Karpas-422 (cell line): ENCODE results near the gene GBP6. TPM values are rescaled to one million over a fixed set of nuclear protein-coding genes. Genes with fewer than 3 reads are reported as not detected.
"Not testable (repeated sequence)": the region's sequence is repeated elsewhere in the genome, so short reads cannot be mapped to it uniquely, and the experiment has no call there.

Experiments
- DNase-seq: peaks from one replicate; pipeline ENCODE4 v3.0.0-alpha.2; 2015
- H2AFZ ChIP-seq: fragments of 200-600 bp; sonication (generic); 2 replicates; pipeline ENCODE4 v1.6.1; 2014; ENCODE audit warnings: antibody characterized with exemption, low read length, mixed read lengths
- H3K27ac ChIP-seq: fragments of 200-600 bp; sonication (generic); 2 replicates; pipeline ENCODE4 v1.5.1; 2014; ENCODE audit warnings: mild to moderate bottlenecking, low read length, moderate library complexity
- H3K27me3 ChIP-seq: fragments of 200-600 bp; sonication (generic); 2 replicates; pipeline ENCODE4 v1.6.1; 2014; ENCODE audit warnings: low read length, mixed read lengths
- H3K36me3 ChIP-seq: fragments of 200-600 bp; sonication (generic); 2 replicates; pipeline ENCODE4 v1.6.1; 2014; ENCODE audit warnings: low read length, mixed read lengths; ENCODE audit not compliant: insufficient read depth
- H3K4me1 ChIP-seq: fragments of 200-600 bp; sonication (generic); 2 replicates; pipeline ENCODE4 v1.6.1; 2014; ENCODE audit warnings: mild to moderate bottlenecking, low read length, mixed read lengths
- H3K4me2 ChIP-seq: fragments of 200-600 bp; sonication (generic); 2 replicates; pipeline ENCODE4 v1.6.1; 2014; ENCODE audit warnings: low read length, low read depth, mild to moderate bottlenecking; ENCODE audit not compliant: poor library complexity, severe bottlenecking
- H3K4me3 ChIP-seq: fragments of 200-600 bp; sonication (generic); 2 replicates; pipeline ENCODE4 v1.5.1; 2014; ENCODE audit warnings: mild to moderate bottlenecking, antibody characterized with exemption, low read length, mixed read lengths
- H3K79me2 ChIP-seq: fragments of 200-600 bp; sonication (generic); 2 replicates; pipeline ENCODE4 v1.6.1; 2014; ENCODE audit warnings: mild to moderate bottlenecking, low read length, mixed read lengths
- H3K9ac ChIP-seq: fragments of 200-600 bp; sonication (generic); 2 replicates; pipeline ENCODE4 v1.6.0; 2014; ENCODE audit warnings: low read length
- H3K9me2 ChIP-seq: fragments of 200-600 bp; sonication (generic), shearing (Covaris generic); replicated peaks from 2 replicates; pipeline ENCODE4 v1.6.0; 2014; ENCODE audit warnings: mild to moderate bottlenecking, low read length, moderate library complexity; ENCODE audit not compliant: insufficient read depth
- H3K9me3 ChIP-seq: fragments of 300-700, 200-600 bp; sonication (generic); 2 replicates; pipeline ENCODE4 v1.6.1; 2014; ENCODE audit warnings: low read length, mixed read lengths
- H4K20me1 ChIP-seq: fragments of 200-600 bp; sonication (generic); 2 replicates; pipeline ENCODE4 v1.6.1; 2014; ENCODE audit warnings: mild to moderate bottlenecking, antibody characterized with exemption, low read length, low read depth; ENCODE audit not compliant: insufficient read depth
- total RNA-seq: library from RNA; depleted of rRNA; stranded (reverse); fragments of >200 nt; shearing (Covaris generic); gene quantifications from 2 replicates; pipeline ENCODE4 v1.2.3, GENCODE V29; 2014; ENCODE audit warnings: low replicate concordance; rRNA removed

Gene GBP6
- total RNA-seq, 1 experiment from 2014 or later = not detected

DNA sequence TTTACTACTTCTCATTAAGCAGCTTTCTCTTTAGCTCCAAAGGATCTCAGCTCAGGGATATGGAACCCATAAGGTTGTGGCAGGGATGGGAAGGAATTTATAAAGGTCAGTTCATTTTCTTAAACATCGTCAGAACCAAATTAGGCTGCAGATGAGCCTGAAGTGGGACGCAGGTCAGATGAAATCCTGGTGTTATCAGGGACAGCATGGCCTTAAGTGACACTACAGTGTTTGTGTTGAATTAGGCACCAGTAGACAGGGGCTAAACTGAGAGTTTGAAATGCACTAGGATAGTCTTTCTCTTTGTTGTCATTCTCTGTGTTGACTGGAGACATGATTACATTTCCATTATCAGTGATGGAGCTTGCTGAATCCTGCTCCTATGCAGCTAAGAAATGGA, 43.9 kb downstream of the GBP6 start:
- not testable (repeated sequence) for H3K36me3 ChIP-seq, H3K27ac ChIP-seq, H3K79me2 ChIP-seq, H3K4me3 ChIP-seq, H3K4me2 ChIP-seq, H4K20me1 ChIP-seq, H2AFZ ChIP-seq, H3K9ac ChIP-seq, H3K4me1 ChIP-seq, H3K9me2 ChIP-seq, H3K9me3 ChIP-seq, H3K27me3 ChIP-seq, DNase-seq

- Histone ChIP-seq H3K79me2 (no peaks in the 10 kb centered on the region), H2AFZ (no peak overlapping the region), H4K20me1 (no peaks in the 10 kb centered on the region), H3K4me1 (no peaks in the 10 kb centered on the region), H3K9ac (no peak overlapping the region), H3K27me3 (no peaks in the 10 kb centered on the region), H3K9me2 (no peaks in the 10 kb centered on the region), H3K4me2 (no peak overlapping the region), H3K4me3 (no peak overlapping the region), H3K27ac (no peak overlapping the region), H3K9me3 (no peaks in the 10 kb centered on the region), H3K36me3 (no peaks in the 10 kb centered on the region)
- DNase-seq = no peak
Measured at GRCh38 chr1:89425056-89425455, 61.2 kb downstream of the GBP6 start.

DNA sequence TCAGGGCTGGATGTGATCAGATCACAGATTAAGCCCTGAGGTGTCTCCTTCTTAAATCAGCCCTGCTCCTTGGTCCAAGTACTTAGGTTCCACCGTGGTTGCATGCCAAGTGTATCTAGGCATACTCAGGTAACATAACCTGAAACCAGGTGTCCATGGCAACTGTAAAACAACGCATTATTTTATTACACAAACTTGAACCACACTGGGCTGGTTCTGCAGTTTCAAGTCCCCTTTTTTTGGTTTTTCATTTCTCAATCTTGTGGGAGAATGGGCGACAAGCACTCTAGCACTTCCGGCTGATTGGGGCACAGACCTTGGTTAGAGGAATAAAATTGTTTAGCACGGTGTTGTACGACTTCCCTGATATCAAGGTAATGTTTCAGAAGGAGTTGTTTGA, 65.2 kb downstream of the GBP6 start:
- H2AFZ ChIP-seq = no peak overlapping the region
- no peak overlapping the region for H3K4me3 ChIP-seq
- H3K27ac ChIP-seq = no peak overlapping the region
- no peak for DNase-seq
- H3K27me3 ChIP-seq = no peaks in the 10 kb centered on the region
- no peaks in the 10 kb centered on the region for H3K79me2 ChIP-seq
- H3K4me2 ChIP-seq = no peak overlapping the region
- no peaks in the 10 kb centered on the region for H3K9me2 ChIP-seq
- no peak overlapping the region for H3K9ac ChIP-seq
- no peaks in the 10 kb centered on the region for H3K4me1 ChIP-seq
- H4K20me1 ChIP-seq = no peaks in the 10 kb centered on the region
- H3K9me3 ChIP-seq = no peaks in the 10 kb centered on the region
- no peaks in the 10 kb centered on the region for H3K36me3 ChIP-seq

DNA sequence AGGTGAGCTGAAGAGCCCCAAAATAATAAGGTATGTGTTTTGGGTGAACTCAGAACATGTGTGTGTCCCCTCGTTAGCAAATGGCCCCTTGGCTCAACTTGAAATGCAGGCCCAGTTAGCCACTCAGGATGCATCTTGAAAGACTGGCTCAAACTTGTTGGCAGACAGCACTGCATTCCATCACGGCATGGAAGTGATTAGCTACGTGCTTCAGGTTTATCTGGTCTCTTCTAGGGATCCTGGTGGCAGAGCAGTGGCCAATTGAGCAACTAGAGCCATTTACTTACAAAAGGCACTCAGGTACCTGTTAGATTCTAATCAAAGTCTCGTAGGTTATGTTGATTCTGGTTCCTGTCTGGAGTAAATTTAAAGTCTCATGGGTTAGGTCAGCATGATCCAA, 65.8 kb downstream of the GBP6 start:
- H3K27me3 ChIP-seq, H3K9me3 ChIP-seq, H3K36me3 ChIP-seq, H3K4me3 ChIP-seq, H3K79me2 ChIP-seq, H2AFZ ChIP-seq, H3K9me2 ChIP-seq, H3K4me1 ChIP-seq, H3K9ac ChIP-seq, H4K20me1 ChIP-seq, H3K4me2 ChIP-seq, DNase-seq, H3K27ac ChIP-seq: not testable (repeated sequence)

DNA sequence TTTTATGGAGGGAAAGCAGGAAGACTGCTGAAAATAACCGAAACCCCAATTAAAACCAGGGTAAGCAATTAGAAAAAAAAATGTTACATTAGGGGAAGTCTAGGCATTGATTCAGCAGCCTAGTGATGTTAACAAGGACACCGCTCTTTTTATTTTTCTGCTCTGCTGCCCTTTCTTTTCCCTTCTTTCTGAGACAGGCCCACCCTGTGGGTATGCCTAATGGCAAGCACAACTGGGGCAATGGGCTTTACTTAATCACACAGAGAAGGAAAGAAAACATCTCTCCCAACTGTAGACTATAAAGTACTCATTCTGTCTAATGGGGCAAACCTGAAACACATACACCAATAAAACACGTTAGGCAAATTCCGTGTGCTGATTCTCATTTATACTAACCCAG, 69.6 kb downstream of the GBP6 start:
- no peaks in the 10 kb centered on the region for H3K79me2 ChIP-seq
- no peak overlapping the region for H3K9ac ChIP-seq
- H3K9me3 ChIP-seq = no peaks in the 10 kb centered on the region
- H3K9me2 ChIP-seq = no peaks in the 10 kb centered on the region
- no peaks in the 10 kb centered on the region; the same call in 1 of the 2 replicates for H3K27me3 ChIP-seq
- DNase-seq = no peak
- H4K20me1 ChIP-seq = no peaks in the 10 kb centered on the region
- no peak overlapping the region for H3K27ac ChIP-seq
- H2AFZ ChIP-seq = no peak overlapping the region
- no peaks in the 10 kb centered on the region for H3K36me3 ChIP-seq
- no peaks in the 10 kb centered on the region for H3K4me1 ChIP-seq
- H3K4me2 ChIP-seq = no peak overlapping the region
- no peak overlapping the region for H3K4me3 ChIP-seq

DNA sequence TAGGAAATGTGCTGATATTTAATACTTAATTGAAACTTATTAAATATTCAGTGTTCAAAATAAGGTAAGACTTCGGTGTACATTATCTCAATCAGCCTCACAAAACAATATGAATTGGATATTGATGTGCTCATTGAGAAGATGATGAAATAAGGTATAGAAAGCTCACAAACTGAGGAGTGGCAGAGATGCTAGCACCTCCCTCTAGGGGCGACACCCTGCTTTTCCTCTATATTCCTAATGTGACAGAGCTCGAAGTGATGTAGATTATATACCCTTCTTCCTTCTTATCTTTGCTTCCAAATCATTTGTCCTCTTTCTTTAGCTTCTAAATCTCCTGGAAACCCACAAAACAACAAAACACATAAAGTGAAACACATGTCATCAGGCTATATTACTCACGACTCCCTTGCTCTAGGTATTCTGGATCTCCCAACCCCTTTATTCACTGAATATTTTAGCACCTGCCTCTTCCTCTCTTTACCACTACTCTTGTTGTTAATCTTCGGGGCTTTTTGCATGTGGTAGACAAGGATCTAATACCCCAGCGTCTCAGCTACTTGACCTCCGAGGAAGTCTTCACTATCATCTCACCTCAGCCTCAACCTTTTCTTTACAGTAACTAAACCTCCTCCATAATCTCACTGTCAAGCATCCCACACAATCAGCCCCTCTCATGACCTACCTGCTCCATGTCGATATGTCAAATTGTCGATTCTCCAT, 70.4 kb downstream of the GBP6 start:
- not testable (repeated sequence) for H4K20me1 ChIP-seq, H3K4me3 ChIP-seq, H3K79me2 ChIP-seq, H3K9me3 ChIP-seq, DNase-seq, H3K4me2 ChIP-seq, H3K9me2 ChIP-seq, H3K36me3 ChIP-seq, H3K27me3 ChIP-seq, H3K9ac ChIP-seq, H3K27ac ChIP-seq, H2AFZ ChIP-seq, H3K4me1 ChIP-seq

Other genes starting within 250 kb of the GBP6 start
- gene GBP2, start 237.9 kb upstream of the GBP6 start, total RNA-seq = not detected in 2 replicates
- gene GBP7, start 188.1 kb upstream of the GBP6 start, total RNA-seq = not detected in 2 replicates
- gene GBP4, start 165.1 kb upstream of the GBP6 start, total RNA-seq = not detected in 2 replicates
- not detected in 2 replicates for gene GBP5, start 91.2 kb upstream of the GBP6 start, total RNA-seq
- gene LRRC8B, start 160.8 kb downstream of the GBP6 start, total RNA-seq = 4.5 and 14.8 TPM in 2 replicates